Measurements from ENCODE around the gene COQ8A. TPM values are rescaled to one million over a fixed set of nuclear protein-coding genes. Genes with fewer than 3 reads are reported as not detected.

COQ8A gene
- total RNA-seq, 1 donor from 2014 or later: 16.0 TPM

- DNase-seq (ENCODE audit: extremely low spot score, unreplicated experiment): peak; percentile 78
- Mint-ChIP-seq H3K27ac (ENCODE audit: unreplicated experiment) (no peak overlapping the region), H3K9me3 (ENCODE audit: unreplicated experiment) (no peaks in the 10 kb centered on the region), H3K4me3 (ENCODE audit: unreplicated experiment) (no peak overlapping the region), H3K4me1 (ENCODE audit: unreplicated experiment) (peaks cover 2% of the 10 kb centered on the region), H3K27me3 (ENCODE audit: unreplicated experiment) (no peaks in the 10 kb centered on the region), H3K36me3 (ENCODE audit: unreplicated experiment) (peaks cover 20% of the 10 kb centered on the region)
- TF ChIP-seq, protein P1, sequence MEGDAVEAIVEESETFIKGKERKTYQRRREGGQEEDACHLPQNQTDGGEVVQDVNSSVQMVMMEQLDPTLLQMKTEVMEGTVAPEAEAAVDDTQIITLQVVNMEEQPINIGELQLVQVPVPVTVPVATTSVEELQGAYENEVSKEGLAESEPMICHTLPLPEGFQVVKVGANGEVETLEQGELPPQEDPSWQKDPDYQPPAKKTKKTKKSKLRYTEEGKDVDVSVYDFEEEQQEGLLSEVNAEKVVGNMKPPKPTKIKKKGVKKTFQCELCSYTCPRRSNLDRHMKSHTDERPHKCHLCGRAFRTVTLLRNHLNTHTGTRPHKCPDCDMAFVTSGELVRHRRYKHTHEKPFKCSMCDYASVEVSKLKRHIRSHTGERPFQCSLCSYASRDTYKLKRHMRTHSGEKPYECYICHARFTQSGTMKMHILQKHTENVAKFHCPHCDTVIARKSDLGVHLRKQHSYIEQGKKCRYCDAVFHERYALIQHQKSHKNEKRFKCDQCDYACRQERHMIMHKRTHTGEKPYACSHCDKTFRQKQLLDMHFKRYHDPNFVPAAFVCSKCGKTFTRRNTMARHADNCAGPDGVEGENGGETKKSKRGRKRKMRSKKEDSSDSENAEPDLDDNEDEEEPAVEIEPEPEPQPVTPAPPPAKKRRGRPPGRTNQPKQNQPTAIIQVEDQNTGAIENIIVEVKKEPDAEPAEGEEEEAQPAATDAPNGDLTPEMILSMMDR (IDR thresholded peaks at IDR 0.05): no peak
Observed at GRCh38 chr1:226984521-226985238, 44.6 kb downstream of the COQ8A start.

DNA sequence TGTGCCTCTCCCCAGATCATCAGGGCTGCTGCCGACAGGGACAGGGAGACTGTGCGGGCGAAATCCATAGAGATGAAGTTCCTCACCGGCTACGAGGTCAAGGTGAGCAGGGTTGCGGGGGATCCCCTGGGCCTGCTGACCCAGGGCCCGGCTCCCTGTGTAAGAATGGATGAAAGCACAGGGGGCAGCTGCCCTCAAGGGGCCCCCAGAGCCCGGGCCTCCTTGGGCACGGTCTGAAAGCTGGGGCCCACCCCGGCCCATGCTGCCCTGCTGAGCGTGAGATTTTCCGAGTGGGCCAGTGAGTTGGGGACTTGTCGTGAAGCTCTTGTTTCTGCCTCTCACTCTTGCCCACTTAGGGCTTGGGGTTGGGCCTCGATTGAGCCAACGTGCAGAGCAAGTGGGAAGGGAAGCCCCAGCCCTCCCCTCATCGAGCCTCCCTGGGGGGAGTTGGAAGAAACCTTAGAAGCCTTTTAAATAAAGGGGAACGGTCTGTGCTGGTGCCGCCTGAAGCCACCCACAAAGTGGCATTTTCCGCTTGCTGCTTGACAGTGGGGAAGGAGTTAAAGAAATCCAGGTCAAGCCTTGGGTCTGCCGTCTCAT is 45.2 kb downstream of the COQ8A start:
- H3K36me3 Mint-ChIP-seq (ENCODE audit: unreplicated experiment): peaks cover 23% of the 10 kb centered on the region
- H3K4me3 Mint-ChIP-seq (ENCODE audit: unreplicated experiment): no peak overlapping the region
- DNase-seq (ENCODE audit: extremely low spot score, unreplicated experiment): peak; percentile 74
- H3K27ac Mint-ChIP-seq (ENCODE audit: unreplicated experiment): no peak overlapping the region
- H3K27me3 Mint-ChIP-seq (ENCODE audit: unreplicated experiment): no peaks in the 10 kb centered on the region
- TF ChIP-seq, protein P1 (IDR thresholded peaks at IDR 0.05): no peak
- peaks cover 2% of the 10 kb centered on the region for H3K4me1 Mint-ChIP-seq (ENCODE audit: unreplicated experiment)
- no peaks in the 10 kb centered on the region for H3K9me3 Mint-ChIP-seq (ENCODE audit: unreplicated experiment)

GRCh38 chr1:226985839-226986463 is 45.9 kb downstream of the COQ8A start:
- no peaks in the 10 kb centered on the region for H3K27me3 Mint-ChIP-seq (ENCODE audit: unreplicated experiment)
- no peaks in the 10 kb centered on the region for H3K9me3 Mint-ChIP-seq (ENCODE audit: unreplicated experiment)
- TF ChIP-seq, protein P1 (IDR thresholded peaks at IDR 0.05): no peak
- H3K4me3 Mint-ChIP-seq (ENCODE audit: unreplicated experiment): no peak overlapping the region
- DNase-seq (ENCODE audit: extremely low spot score, unreplicated experiment): peak; percentile 69
- no peak overlapping the region for H3K27ac Mint-ChIP-seq (ENCODE audit: unreplicated experiment)
- peaks cover 2% of the 10 kb centered on the region for H3K4me1 Mint-ChIP-seq (ENCODE audit: unreplicated experiment)
- peaks cover 27% of the 10 kb centered on the region for H3K36me3 Mint-ChIP-seq (ENCODE audit: unreplicated experiment)

GRCh38 chr1:226986496-226987178 is 46.5 kb downstream of the COQ8A start:
- H3K4me1 Mint-ChIP-seq (ENCODE audit: unreplicated experiment): peaks cover 2% of the 10 kb centered on the region
- no peaks in the 10 kb centered on the region for H3K9me3 Mint-ChIP-seq (ENCODE audit: unreplicated experiment)
- TF ChIP-seq, protein P1 (IDR thresholded peaks at IDR 0.05): no peak
- no peak for DNase-seq (ENCODE audit: extremely low spot score, unreplicated experiment)
- no peak overlapping the region for H3K4me3 Mint-ChIP-seq (ENCODE audit: unreplicated experiment)
- no peaks in the 10 kb centered on the region for H3K27me3 Mint-ChIP-seq (ENCODE audit: unreplicated experiment)
- H3K27ac Mint-ChIP-seq (ENCODE audit: unreplicated experiment): no peak overlapping the region
- peaks cover 27% of the 10 kb centered on the region for H3K36me3 Mint-ChIP-seq (ENCODE audit: unreplicated experiment)

- no peaks in the 10 kb centered on the region for H3K27me3 Mint-ChIP-seq (ENCODE audit: unreplicated experiment)
- peaks cover 27% of the 10 kb centered on the region for H3K36me3 Mint-ChIP-seq (ENCODE audit: unreplicated experiment)
- TF ChIP-seq, protein P1 (IDR thresholded peaks at IDR 0.05): no peak
- H3K4me3 Mint-ChIP-seq (ENCODE audit: unreplicated experiment): no peak overlapping the region
- H3K27ac Mint-ChIP-seq (ENCODE audit: unreplicated experiment): no peak overlapping the region
- no peaks in the 10 kb centered on the region for H3K9me3 Mint-ChIP-seq (ENCODE audit: unreplicated experiment)
- DNase-seq (ENCODE audit: extremely low spot score, unreplicated experiment): no peak
- H3K4me1 Mint-ChIP-seq (ENCODE audit: unreplicated experiment): peaks cover 2% of the 10 kb centered on the region
Observed at GRCh38 chr1:226987179-226987536, 47.1 kb downstream of the COQ8A start.

Measured in osteocyte (in vitro differentiated cells).